Endothelial cell of umbilical vein (primary cell): ENCODE data around the gene FRG2B. TPM values are rescaled to one million over a fixed set of nuclear protein-coding genes. Genes with fewer than 3 reads are reported as not detected.

ENCODE experiments used
- BruUV-seq: library from RNA; stranded (reverse); fragments of 400-500 nt; replicated peaks from 2 replicates; lab custom pipeline; 2021; lab: Mats Ljungman, UMichigan
- CTCF ChIA-PET: fragments of 300-600, 350-600 bp; sonication (Branson Sonifier 250); formaldehyde crosslinking; loops from one replicate; lab custom pipeline; 2021; ENCODE audit warnings: antibody characterized with exemption, inconsistent platforms; lab: Charles Lee
- POLR2A ChIA-PET: fragments of 300-600, 350-600 bp; sonication (Branson Sonifier 250); formaldehyde crosslinking; loops from one replicate; lab custom pipeline; 2021; ENCODE audit warnings: antibody characterized with exemption, inconsistent platforms; lab: Charles Lee
- DNase-seq: peaks from one replicate; pipeline ENCODE4 v3.0.0-alpha.2; 2011; ENCODE audit warnings: low read depth, low spot score
- FAIRE-seq: peaks from 2 replicates; lab custom pipeline; 2011; peaks lifted over from hg19 to GRCh38; lab: Jason Lieb, UNC
- H2AFZ ChIP-seq: 2 replicates; pipeline ENCODE4 v1.6.0; 2012; ENCODE audit warnings: low read depth, low read length, control low read depth, inconsistent platforms
- H3K27ac ChIP-seq: 2 replicates; pipeline ENCODE4 v1.5.1; 2011; ENCODE audit warnings: low read depth, mild to moderate bottlenecking, control low read depth, low read length, moderate library complexity; ENCODE audit not compliant: insufficient read depth
- H3K27me3 ChIP-seq, 2 experiments: 2 replicates each; pipeline versions ENCODE4 v1.6.0 to v1.6.1; 2011; ENCODE audit warnings: low read length in 2 of 2, mixed read lengths in 1 of 2; ENCODE audit not compliant: control insufficient read depth in 2 of 2, insufficient read depth in 2 of 2
- H3K36me3 ChIP-seq, 2 experiments: 2 replicates in 1 of 2; 3 replicates in 1 of 2; pipeline ENCODE4 v1.5.1; 2011; ENCODE audit warnings: low read length in 2 of 2, mild to moderate bottlenecking in 1 of 2, moderate library complexity in 1 of 2; ENCODE audit not compliant: control insufficient read depth in 2 of 2, insufficient read depth in 2 of 2; ENCODE audit errors: extremely low read depth in 1 of 2
- H3K4me1 ChIP-seq: 3 replicates; pipeline ENCODE4 v1.5.1; 2011; ENCODE audit warnings: mild to moderate bottlenecking, low read length; ENCODE audit not compliant: control insufficient read depth, insufficient read depth; ENCODE audit errors: extremely low read depth
- H3K4me2 ChIP-seq: 2 replicates; pipeline ENCODE4 v1.6.1; 2011; ENCODE audit warnings: low read length, control low read depth, mixed read lengths; ENCODE audit not compliant: insufficient read depth
- H3K4me3 ChIP-seq, 3 experiments: fragments of 200-600 bp in 1 of 3; sonication (generic), shearing (Covaris generic) in 1 of 3; replicated peaks in 1 of 3; 2 replicates each; pipeline ENCODE4 v1.5.1; 2011 to 2016; ENCODE audit warnings: control low read depth in 3 of 3, low read length in 3 of 3, mild to moderate bottlenecking in 2 of 3, inconsistent platforms in 1 of 3, low read depth in 1 of 3, moderate library complexity in 1 of 3; ENCODE audit not compliant: insufficient read depth in 1 of 3
- H3K79me2 ChIP-seq: 2 replicates; pipeline ENCODE4 v1.6.0; 2012; ENCODE audit warnings: low read length, inconsistent platforms; ENCODE audit not compliant: control insufficient read depth, insufficient read depth
- H3K9ac ChIP-seq: replicated peaks from 2 replicates; pipeline ENCODE3; 2011; ENCODE audit warnings: low read length, control low read depth; ENCODE audit not compliant: insufficient read depth; ENCODE audit errors: extremely low read depth
- H3K9me1 ChIP-seq: replicated peaks from 3 replicates; pipeline ENCODE4 v1.6.0; 2011; ENCODE audit warnings: mild to moderate bottlenecking, low read length; ENCODE audit not compliant: control insufficient read depth, insufficient read depth; ENCODE audit errors: extremely low read depth
- H3K9me3 ChIP-seq: replicated peaks from 2 replicates; pipeline ENCODE4 v1.5.1; 2012; ENCODE audit warnings: low read length, inconsistent platforms; ENCODE audit not compliant: control insufficient read depth, insufficient read depth
- H4K20me1 ChIP-seq: replicated peaks from 2 replicates; pipeline ENCODE3; 2011; ENCODE audit warnings: mild to moderate bottlenecking, low read length; ENCODE audit not compliant: control insufficient read depth, insufficient read depth; ENCODE audit errors: extremely low read depth
- CTCF ChIP-seq, 2 donors: IDR thresholded peaks; 1 replicate in 1 of 2; 2 replicates in 1 of 2; pipeline ENCODE4 v1.5.1; 2011; ENCODE audit warnings: low read length in 2 of 2, mild to moderate bottlenecking in 2 of 2, moderate library complexity in 2 of 2, control low read depth in 1 of 2, inconsistent platforms in 1 of 2, low read depth in 1 of 2; ENCODE audit not compliant: insufficient read depth in 1 of 2; ENCODE audit errors: extremely low read depth in 1 of 2
- EZH2 ChIP-seq: IDR thresholded peaks from 2 replicates; pipeline ENCODE4 v1.6.1; 2012; ENCODE audit warnings: borderline replicate concordance, low read depth, mild to moderate bottlenecking, moderate library complexity, low read length, inconsistent platforms; ENCODE audit not compliant: severe bottlenecking
- FOS ChIP-seq: IDR thresholded peaks from 2 replicates; pipeline ENCODE4 v1.6.1; 2011; ENCODE audit warnings: mild to moderate bottlenecking, low read length, moderate library complexity, borderline replicate concordance; ENCODE audit not compliant: insufficient read depth
- GATA2 ChIP-seq: IDR thresholded peaks from 2 replicates; pipeline ENCODE4 v1.7.0; 2011; ENCODE audit warnings: low read depth, mild to moderate bottlenecking, moderate library complexity, mixed read lengths, low read length; ENCODE audit not compliant: insufficient read length, insufficient read depth
- JUN ChIP-seq: IDR thresholded peaks from 2 replicates; pipeline ENCODE4 v1.6.1; 2011; ENCODE audit warnings: borderline replicate concordance, low read depth; ENCODE audit not compliant: insufficient read length, insufficient read depth
- MAX ChIP-seq: IDR thresholded peaks from 2 replicates; pipeline ENCODE4 v1.6.1; 2011; ENCODE audit not compliant: insufficient read depth, insufficient read length
- MYC ChIP-seq: IDR thresholded peaks from one replicate; pipeline ENCODE4 v1.6.1; 2011; ENCODE audit warnings: mild to moderate bottlenecking, low read depth, low read length
- POLR2A ChIP-seq: IDR thresholded peaks from 2 replicates; pipeline ENCODE4 v1.6.1; 2012; ENCODE audit warnings: low read depth, mild to moderate bottlenecking, control low read depth, low read length
- POLR2AphosphoS5 ChIP-seq: IDR thresholded peaks from 2 replicates; pipeline ENCODE4 v1.6.1; 2012; ENCODE audit warnings: low read depth, mild to moderate bottlenecking, control low read depth, low read length, moderate library complexity; ENCODE audit not compliant: insufficient read depth
- dilution Hi-C: fragments of 300-500 bp; cut with MboI; formaldehyde crosslinking; loops from one replicate; pipeline ENCODE4 v1.15.0; 2019; ENCODE audit warnings: low sequenced_read_pairs; ENCODE audit not compliant: extremely low pct_ligation_motif_present
- intact Hi-C: fragments of 100-400 bp; cut with micrococcal nuclease; formaldehyde crosslinking; loops from one replicate; pipeline ENCODE4 v1.10.0; 2022
- polyA plus RNA-seq, 4 experiments: library from polyadenylated mRNA; depleted of rRNA in 3 of 4; stranded (reverse) in 3 of 4; unstranded in 1 of 4; fragments of >200 nt; gene quantifications; 2 replicates each; pipeline versions ENCODE4 v1.2.1 to v1.2.3, GENCODE V29; 2011 to 2012; ENCODE audit warnings: missing spikeins in 1 of 4
- total RNA-seq: library from RNA; stranded (reverse); gene quantifications from 2 replicates; pipeline ENCODE4 v1.2.3, GENCODE V29; 2021

FRG2B gene
- total and polyA plus RNA-seq, 2 donors (not counting 3 experiments of a cell fraction or from before 2014, with no cell fraction given) = not detected

- H3K9me3 ChIP-seq = no peaks in the 10 kb centered on the region
- dilution Hi-C loops = no loop called here
- CTCF ChIA-PET = no interaction called here
Measured at GRCh38 chr10:133617196-133617595, 9.4 kb downstream of the FRG2B start.

More at GRCh38 chr10:133617196-133617595, 9.4 kb downstream of the FRG2B start:
- POLR2A ChIA-PET = no interaction called here
- intact Hi-C loops = no loop called here
- no peaks in the 10 kb centered on the region for H3K27me3 ChIP-seq
- DNase-seq (no peak), FAIRE-seq (no peak)
- H3K36me3 ChIP-seq = no peaks in the 10 kb centered on the region
- no peaks in the 10 kb centered on the region for H3K79me2 ChIP-seq
- no peaks in the 10 kb centered on the region for H3K4me1 ChIP-seq
- no peak overlapping the region for H3K4me3 ChIP-seq
- no TSS peak for BruUV-seq
- no peak overlapping the region for H3K4me2 ChIP-seq
- H3K27ac ChIP-seq = no peak overlapping the region
- no peak overlapping the region for H3K9ac ChIP-seq
- TF ChIP-seq EZH2 (no peak), POLR2A (no peak), JUN (no peak), FOS (no peak), GATA2 (no peak), MYC (no peak), CTCF (IDR thresholded peaks at IDR 0.05; ENCODE audit: extremely low read depth in 1 of 2, insufficient read depth in 1 of 2, low read depth in 1 of 2, low read length in 2 of 2) (no peak), MAX (no peak), POLR2AphosphoS5 (no peak)
- H3K9me1 ChIP-seq = no peaks in the 10 kb centered on the region
- H4K20me1 ChIP-seq = no peaks in the 10 kb centered on the region
- H2AFZ ChIP-seq = no peak overlapping the region
